ENCODE data around the gene CDH11.

DNA sequence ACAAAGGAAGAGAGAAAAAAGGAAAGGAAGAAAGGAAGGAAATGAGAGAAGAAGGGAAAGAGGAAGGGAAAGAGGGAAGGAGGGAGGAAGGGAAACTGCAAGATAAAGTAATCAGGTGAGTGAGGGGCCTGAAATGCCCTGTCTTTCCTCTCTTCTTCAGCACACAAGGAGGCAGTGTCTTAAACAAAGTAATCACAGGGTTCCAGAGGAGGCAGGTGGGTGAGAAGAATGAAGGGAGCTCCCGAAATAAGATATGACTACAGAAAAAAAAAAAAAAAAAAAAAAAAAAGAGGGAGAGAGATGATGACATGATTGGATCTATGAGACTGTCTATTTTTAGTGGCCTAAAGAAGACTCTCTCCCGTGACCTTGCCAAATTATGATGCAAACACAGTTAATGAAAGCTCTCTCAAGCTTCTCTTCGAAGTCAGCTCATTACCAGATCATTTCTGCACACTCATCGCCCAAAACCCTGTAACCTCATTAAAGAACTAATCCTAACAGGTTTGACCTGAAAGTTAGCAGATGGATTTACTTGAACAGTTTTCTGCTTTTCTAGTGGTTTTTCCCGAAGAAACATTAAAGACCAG lies 53.6 kb downstream of the CDH11 start:
- TF ChIP-seq, protein P1, sequence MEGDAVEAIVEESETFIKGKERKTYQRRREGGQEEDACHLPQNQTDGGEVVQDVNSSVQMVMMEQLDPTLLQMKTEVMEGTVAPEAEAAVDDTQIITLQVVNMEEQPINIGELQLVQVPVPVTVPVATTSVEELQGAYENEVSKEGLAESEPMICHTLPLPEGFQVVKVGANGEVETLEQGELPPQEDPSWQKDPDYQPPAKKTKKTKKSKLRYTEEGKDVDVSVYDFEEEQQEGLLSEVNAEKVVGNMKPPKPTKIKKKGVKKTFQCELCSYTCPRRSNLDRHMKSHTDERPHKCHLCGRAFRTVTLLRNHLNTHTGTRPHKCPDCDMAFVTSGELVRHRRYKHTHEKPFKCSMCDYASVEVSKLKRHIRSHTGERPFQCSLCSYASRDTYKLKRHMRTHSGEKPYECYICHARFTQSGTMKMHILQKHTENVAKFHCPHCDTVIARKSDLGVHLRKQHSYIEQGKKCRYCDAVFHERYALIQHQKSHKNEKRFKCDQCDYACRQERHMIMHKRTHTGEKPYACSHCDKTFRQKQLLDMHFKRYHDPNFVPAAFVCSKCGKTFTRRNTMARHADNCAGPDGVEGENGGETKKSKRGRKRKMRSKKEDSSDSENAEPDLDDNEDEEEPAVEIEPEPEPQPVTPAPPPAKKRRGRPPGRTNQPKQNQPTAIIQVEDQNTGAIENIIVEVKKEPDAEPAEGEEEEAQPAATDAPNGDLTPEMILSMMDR (IDR thresholded peaks at IDR 0.05; ENCODE audit: low read length), result no peak
- TF ChIP-seq EZH2 (optimal IDR thresholded peaks at IDR 0.05; ENCODE audit: low read depth, low read length), result no peak
